HEK293 (cell line): ENCODE results near the gene SCN7A.

ENCODE experiments used
- CTCF ChIA-PET: fragments of 350-600 bp; formaldehyde crosslinking; extraction: SDS; loops from one replicate; lab custom pipeline; 2021; ENCODE audit warnings: antibody characterized with exemption; lab: Yijun Ruan, JAX
- POLR2A ChIA-PET: fragments of 300-600 bp; formaldehyde crosslinking; extraction: SDS; loops from one replicate; lab custom pipeline; 2020; ENCODE audit warnings: antibody characterized with exemption, inconsistent platforms; lab: Yijun Ruan, JAX
- H3K27ac ChIP-seq: fragments of 200-500 bp; sonication (Bioruptor generic); 2 replicates; pipeline ENCODE4 v1.5.1; 2014; ENCODE audit warnings: low read depth, low read length, control low read depth, inconsistent platforms; ENCODE audit errors: extremely low read depth
- H3K36me3 ChIP-seq, 2 experiments: fragments of 200-500 bp in 1 of 2; sonication (Bioruptor generic) in 1 of 2; 1 replicate in 1 of 2; 2 replicates in 1 of 2; pipeline ENCODE4 v1.5.1; 2014 to 2017; ENCODE audit warnings: inconsistent platforms in 2 of 2, low read length in 2 of 2; ENCODE audit not compliant: control insufficient read depth in 2 of 2, insufficient read depth in 1 of 2
- H3K4me1 ChIP-seq: fragments of 200-500 bp; sonication (Bioruptor generic); 2 replicates; pipeline ENCODE4 v1.5.1; 2014; ENCODE audit warnings: mild to moderate bottlenecking, low read length, inconsistent platforms; ENCODE audit not compliant: control insufficient read depth, insufficient read depth
- H3K4me3 ChIP-seq: 2 replicates; pipeline ENCODE4 v1.5.1; 2011; ENCODE audit warnings: low read depth, mild to moderate bottlenecking, control low read depth, low read length, moderate library complexity
- H3K9me3 ChIP-seq: fragments of 200-500 bp; sonication (Bioruptor generic); 2 replicates; pipeline ENCODE4 v1.5.1; 2014; ENCODE audit warnings: low read depth, low read length, inconsistent platforms; ENCODE audit not compliant: control insufficient read depth, insufficient read depth
- AEBP2 ChIP-seq: fragments of 450-650 bp; formaldehyde crosslinking; IDR thresholded peaks from 2 replicates; pipeline ENCODE4 v1.5.1; 2016; ENCODE audit warnings: missing biosample characterization, missing genetic modification characterization, borderline replicate concordance
- GLI4 ChIP-seq: fragments of 450-650 bp; formaldehyde crosslinking; IDR thresholded peaks from 2 replicates; pipeline ENCODE4 v1.5.1; 2016; ENCODE audit warnings: missing biosample characterization, missing genetic modification characterization
- HOXA7 ChIP-seq: sonication (generic); formaldehyde crosslinking; IDR thresholded peaks from 2 replicates; pipeline ENCODE4 v1.8.1; 2022; ENCODE audit warnings: missing genetic modification reagents, borderline replicate concordance
- KLF1 ChIP-seq: fragments of 450-650 bp; formaldehyde crosslinking; IDR thresholded peaks from 2 replicates; pipeline ENCODE4 v1.5.1; 2016; ENCODE audit warnings: missing biosample characterization, missing genetic modification characterization
- KLF7 ChIP-seq: fragments of 450-650 bp; formaldehyde crosslinking; IDR thresholded peaks from 2 replicates; pipeline ENCODE4 v1.5.1; 2016; ENCODE audit warnings: missing biosample characterization, missing genetic modification characterization, borderline replicate concordance
- PBX3 ChIP-seq: sonication (generic); formaldehyde crosslinking; IDR thresholded peaks from 2 replicates; pipeline ENCODE4 v1.8.1; 2022; ENCODE audit warnings: mild to moderate bottlenecking, moderate library complexity, missing genetic modification reagents
- TSHZ1 ChIP-seq: fragments of 450-650 bp; formaldehyde crosslinking; IDR thresholded peaks from 2 replicates; pipeline ENCODE4 v1.5.1; 2016; ENCODE audit warnings: missing biosample characterization, missing genetic modification characterization, borderline replicate concordance
- ZBTB17 ChIP-seq: fragments of 450-650 bp; formaldehyde crosslinking; IDR thresholded peaks from 2 replicates; pipeline ENCODE4 v1.5.1; 2016; ENCODE audit warnings: missing biosample characterization, missing genetic modification characterization
- ZEB2 ChIP-seq: fragments of 450-650 bp; formaldehyde crosslinking; IDR thresholded peaks from 2 replicates; pipeline ENCODE4 v1.5.1; 2016; ENCODE audit warnings: missing biosample characterization, missing genetic modification characterization
- ZFP3 ChIP-seq: fragments of 450-650 bp; formaldehyde crosslinking; IDR thresholded peaks from 2 replicates; pipeline ENCODE4 v1.5.1; 2016; ENCODE audit warnings: low read depth, missing biosample characterization, missing genetic modification characterization
- ZNF10 ChIP-seq: fragments of 450-650 bp; formaldehyde crosslinking; IDR thresholded peaks from 2 replicates; pipeline ENCODE4 v1.5.1; 2017; ENCODE audit warnings: missing biosample characterization, missing genetic modification characterization
- ZNF112 ChIP-seq: fragments of 450-650 bp; formaldehyde crosslinking; IDR thresholded peaks from 2 replicates; pipeline ENCODE4 v1.5.0; 2017; ENCODE audit warnings: missing biosample characterization, missing genetic modification characterization
- ZNF174 ChIP-seq: fragments of 450-650 bp; formaldehyde crosslinking; IDR thresholded peaks from 2 replicates; pipeline ENCODE4 v1.5.0; 2017; ENCODE audit warnings: missing biosample characterization, mild to moderate bottlenecking, missing genetic modification characterization
- ZNF214 ChIP-seq: fragments of 450-650 bp; formaldehyde crosslinking; IDR thresholded peaks from 2 replicates; pipeline ENCODE4 v1.5.1; 2017; ENCODE audit warnings: missing biosample characterization, mild to moderate bottlenecking, missing genetic modification characterization, borderline replicate concordance
- ZNF302 ChIP-seq: fragments of 450-650 bp; formaldehyde crosslinking; IDR thresholded peaks from 2 replicates; pipeline ENCODE4 v1.5.1; 2016; ENCODE audit warnings: missing biosample characterization, missing genetic modification characterization, low read depth
- ZNF350 ChIP-seq: fragments of 450-650 bp; formaldehyde crosslinking; IDR thresholded peaks from 2 replicates; pipeline ENCODE4 v1.5.0; 2017; ENCODE audit warnings: missing biosample characterization, mild to moderate bottlenecking, missing genetic modification characterization
- ZNF366 ChIP-seq: fragments of 450-650 bp; formaldehyde crosslinking; conservative IDR thresholded peaks from 2 replicates; pipeline ENCODE4 v1.5.1; 2016; ENCODE audit warnings: missing biosample characterization, missing genetic modification characterization
- ZNF426 ChIP-seq: fragments of 450-650 bp; formaldehyde crosslinking; IDR thresholded peaks from 2 replicates; pipeline ENCODE4 v1.5.1; 2017; ENCODE audit warnings: missing biosample characterization, missing genetic modification characterization, mild to moderate bottlenecking, inconsistent platforms, moderate library complexity
- ZNF596 ChIP-seq: fragments of 450-650 bp; IDR thresholded peaks from 2 replicates; pipeline ENCODE4 v1.5.0; 2018; ENCODE audit warnings: missing biosample characterization, mild to moderate bottlenecking, missing genetic modification characterization, moderate library complexity
- ZNF624 ChIP-seq: fragments of 450-650 bp; formaldehyde crosslinking; IDR thresholded peaks from 2 replicates; pipeline ENCODE4 v1.5.1; 2017; ENCODE audit warnings: missing biosample characterization, missing genetic modification characterization
- ZNF645 ChIP-seq: fragments of 450-650 bp; formaldehyde crosslinking; IDR thresholded peaks from 2 replicates; pipeline ENCODE4; 2016; ENCODE audit warnings: missing biosample characterization, missing genetic modification characterization
- ZNF701 ChIP-seq: fragments of 450-650 bp; formaldehyde crosslinking; IDR thresholded peaks from 2 replicates; pipeline ENCODE4 v1.5.1; 2016; ENCODE audit warnings: missing biosample characterization, missing genetic modification characterization
- ZNF830 ChIP-seq: fragments of 450-650 bp; IDR thresholded peaks from 2 replicates; pipeline ENCODE4 v1.5.0; 2018; ENCODE audit warnings: missing biosample characterization, missing genetic modification characterization, low read depth, mild to moderate bottlenecking, moderate library complexity

Gene SCN7A

GRCh38 chr2:166499281-166499680 lies 5.2 kb upstream of the SCN7A start:
- H3K9me3 ChIP-seq = no peaks in the 10 kb centered on the region
- no peaks in the 10 kb centered on the region for H3K36me3 ChIP-seq
- H3K4me3 ChIP-seq = no peak overlapping the region
- POLR2A ChIA-PET = no interaction called here
- CTCF ChIA-PET = no interaction called here
- H3K27ac ChIP-seq = no peak overlapping the region
- no peaks in the 10 kb centered on the region for H3K4me1 ChIP-seq
- TF ChIP-seq ZNF350 (tag by site-specific recombination) = no peak
- TF ChIP-seq KLF7 = no peak
- TF ChIP-seq HOXA7 = no peak
- no peak for TF ChIP-seq ZNF10 (tag by site-specific recombination)
- TF ChIP-seq AEBP2 (tag by site-specific recombination) = no peak
- no peak for TF ChIP-seq ZNF302 (tag by site-specific recombination)
- TF ChIP-seq ZNF624 = no peak
- no peak for TF ChIP-seq ZEB2
- TF ChIP-seq TSHZ1 = no peak
- TF ChIP-seq ZBTB17 = no peak
- no peak for TF ChIP-seq KLF1 (tag by site-specific recombination)
- TF ChIP-seq ZNF645 (tag by site-specific recombination) = no peak
- TF ChIP-seq ZNF174 = no peak
- TF ChIP-seq PBX3 = no peak
- TF ChIP-seq ZNF596 = no peak
- TF ChIP-seq ZNF701 (tag by site-specific recombination) = no peak

GRCh38 chr2:166491461-166491860 lies 2.6 kb downstream of the SCN7A start:
- Histone ChIP-seq H3K4me3 (no peak overlapping the region), H3K9me3 (no peaks in the 10 kb centered on the region), H3K36me3 (no peaks in the 10 kb centered on the region), H3K27ac (no peak overlapping the region), H3K4me1 (no peaks in the 10 kb centered on the region)
- no peak for TF ChIP-seq ZNF830 (tag by site-specific recombination)
- no peak for TF ChIP-seq ZNF426 (tag by site-specific recombination)
- TF ChIP-seq ZFP3 (tag by site-specific recombination) = no peak
- no peak for TF ChIP-seq ZNF214 (tag by site-specific recombination)
- no peak for TF ChIP-seq GLI4
- TF ChIP-seq ZNF112 (tag by site-specific recombination) = no peak
- TF ChIP-seq ZNF366 = no peak
- CTCF ChIA-PET = interaction anchor here (0.6 kb wide), 1 partner anchor 435 kb away, joined by 3 read pairs; no protein-coding TSS in a partner anchor
- POLR2A ChIA-PET = no interaction called here
